Measurements from ENCODE around the gene PITX2.

Gene PITX2

DNA sequence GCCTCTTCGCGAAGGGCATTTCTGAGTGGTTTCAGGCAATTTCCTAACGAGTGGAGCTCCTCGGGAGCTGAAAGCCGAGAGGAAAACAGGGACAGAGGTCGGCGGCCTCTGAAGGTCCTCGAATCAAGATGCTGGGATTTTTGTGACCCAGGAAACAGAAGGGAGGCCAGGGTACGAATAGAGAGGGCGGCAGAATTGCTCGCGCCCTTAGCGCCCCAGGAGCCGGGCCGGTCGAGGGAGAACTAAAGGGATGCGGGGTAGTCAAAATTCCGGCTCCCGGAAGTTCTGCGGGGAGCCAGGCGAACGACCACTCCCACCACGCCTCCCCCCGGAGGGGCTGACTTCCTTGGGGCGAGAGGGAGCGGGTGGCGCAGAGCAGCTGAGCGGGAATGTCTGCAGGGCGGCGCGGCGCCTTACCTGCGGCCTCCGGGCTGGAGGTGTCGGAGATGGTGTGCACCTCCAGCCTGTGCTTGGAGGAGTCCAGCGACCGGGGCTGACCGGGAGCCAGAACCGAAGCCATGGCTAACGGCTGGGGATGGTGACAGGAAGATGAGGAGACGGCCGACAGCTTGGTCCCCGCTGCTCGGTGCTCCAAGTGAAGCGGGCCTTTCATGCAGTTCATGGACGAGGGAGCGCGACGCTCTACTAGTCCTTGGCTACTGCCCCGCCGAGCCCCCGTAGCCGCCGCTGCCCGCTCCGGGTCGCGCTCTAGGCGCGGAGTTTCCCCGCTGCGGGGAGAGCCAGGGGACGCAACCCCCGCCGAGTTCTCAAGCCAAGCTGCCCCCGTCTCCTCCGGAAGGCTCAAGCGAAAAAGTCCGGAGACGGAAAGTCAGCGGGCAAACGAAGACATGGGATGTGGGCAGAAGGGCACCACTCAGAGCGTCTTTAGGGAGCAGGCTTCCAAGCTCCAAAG lies 782 bp downstream of the PITX2 start:
- DNase-seq: no peak

DNA sequence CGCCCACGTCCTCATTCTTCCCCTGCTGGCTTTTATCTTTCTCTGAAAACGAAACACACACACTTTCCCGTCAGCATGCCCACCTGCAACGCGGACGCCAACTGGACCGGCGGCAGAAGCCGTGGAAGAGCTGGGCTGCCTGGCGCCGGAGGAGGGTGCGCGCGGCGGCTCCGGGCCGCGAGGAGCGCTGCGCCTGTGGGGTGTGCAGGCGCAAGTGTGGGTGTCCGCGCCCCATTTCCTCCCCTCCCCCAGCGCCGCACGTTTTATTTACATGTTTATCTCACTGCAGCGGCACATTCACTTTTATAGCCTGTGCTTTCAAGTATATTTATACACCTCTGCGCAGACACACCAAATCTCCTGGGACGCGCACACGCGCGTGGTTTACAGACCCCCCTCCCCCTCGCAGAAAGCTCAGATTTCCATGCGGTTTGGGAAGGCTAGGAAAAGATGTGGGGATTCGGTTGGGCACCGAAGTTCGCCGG lies 1.5 kb downstream of the PITX2 start:
- no peak for DNase-seq

DNA sequence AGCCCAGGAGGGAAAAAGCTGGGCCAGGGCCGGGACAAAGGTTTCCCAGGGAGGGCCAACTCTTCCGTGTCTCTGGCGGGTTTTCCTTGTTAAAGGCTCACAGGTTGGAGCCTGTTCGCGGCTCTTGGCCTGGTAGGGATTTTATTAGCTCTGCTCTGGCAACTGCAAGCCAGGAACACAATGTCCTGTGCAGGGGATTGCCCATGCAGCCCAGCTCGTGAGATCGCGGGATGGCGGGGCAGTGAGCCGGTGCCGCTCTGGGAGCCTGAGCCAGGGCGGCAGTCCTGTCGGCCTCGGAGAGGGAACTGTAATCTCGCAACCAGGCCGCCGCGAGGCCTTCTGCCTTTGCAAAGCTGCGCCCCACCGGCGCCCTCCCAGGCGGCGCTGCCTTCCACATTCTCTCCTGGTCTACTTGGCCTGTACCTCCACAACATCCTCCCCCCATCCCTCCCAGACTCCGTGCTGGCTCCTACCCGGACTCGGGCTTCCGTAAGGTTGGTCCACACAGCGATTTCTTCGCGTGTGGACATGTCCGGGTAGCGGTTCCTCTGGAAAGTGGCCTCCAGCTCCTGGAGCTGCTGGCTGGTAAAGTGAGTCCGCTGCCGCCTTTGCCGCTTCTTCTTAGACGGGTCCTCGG lies 2.1 kb downstream of the PITX2 start:
- DNase-seq: no peak

- no peak for DNase-seq
Measured at GRCh38 chr4:110620322-110620690, 2.6 kb downstream of the PITX2 start.

- DNase-seq: no peak
Measured at GRCh38 chr4:110619463-110620247, 3.2 kb downstream of the PITX2 start.

GRCh38 chr4:110618581-110619462 lies 4.1 kb downstream of the PITX2 start:
- DNase-seq: no peak

DNA sequence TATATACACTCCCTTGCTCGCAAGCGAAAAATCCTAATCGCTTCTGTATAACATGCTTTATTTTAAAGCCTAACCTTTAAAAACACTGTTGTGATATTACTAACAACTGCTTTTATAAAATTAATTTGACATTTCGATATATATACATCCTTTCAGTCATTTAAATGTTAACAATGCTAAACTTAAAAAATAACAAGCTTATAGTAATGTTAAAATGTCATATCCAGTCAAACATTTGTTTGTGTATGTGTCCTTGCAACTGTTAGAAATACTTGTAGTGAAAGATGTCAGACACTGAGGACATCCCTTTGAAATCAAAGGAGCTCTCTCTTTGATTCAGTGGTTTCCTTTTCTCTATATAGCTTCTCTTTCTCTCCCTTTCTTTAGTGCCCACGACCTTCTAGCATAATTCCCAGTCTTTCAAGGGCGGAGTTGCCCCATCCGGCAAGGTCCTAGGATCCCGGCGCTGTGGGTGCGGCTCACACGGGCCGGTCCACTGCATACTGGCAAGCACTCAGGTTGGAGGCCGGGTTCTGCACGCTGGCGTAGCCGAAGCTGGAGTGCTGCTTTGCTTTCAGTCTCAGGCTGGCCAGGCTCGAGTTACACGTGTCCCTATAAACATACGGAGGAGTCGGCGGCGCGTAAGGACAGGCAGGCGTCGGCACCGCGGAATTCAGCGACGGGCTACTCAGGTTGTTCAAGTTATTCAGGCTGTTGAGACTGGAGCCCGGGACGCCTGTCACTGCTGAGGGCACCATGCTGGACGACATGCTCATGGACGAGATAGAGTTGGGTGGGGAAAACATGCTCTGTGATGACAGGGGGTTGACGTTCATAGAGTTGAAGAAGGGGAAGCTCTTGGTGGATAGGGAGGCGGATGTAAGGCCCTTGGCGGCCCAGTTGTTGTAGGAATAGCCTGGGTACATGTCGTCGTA lies 5.0 kb downstream of the PITX2 start:
- no peak for DNase-seq

- no peak for DNase-seq
Measured at GRCh38 chr4:110617075-110617640, 5.7 kb downstream of the PITX2 start.

- no peak for DNase-seq
Measured at GRCh38 chr4:110616238-110617074, 6.4 kb downstream of the PITX2 start.

- no peak for DNase-seq
Measured at GRCh38 chr4:110615353-110616237, 7.3 kb downstream of the PITX2 start.

- no peak for DNase-seq
Measured at GRCh38 chr4:110614976-110615352, 7.9 kb downstream of the PITX2 start.

DNA sequence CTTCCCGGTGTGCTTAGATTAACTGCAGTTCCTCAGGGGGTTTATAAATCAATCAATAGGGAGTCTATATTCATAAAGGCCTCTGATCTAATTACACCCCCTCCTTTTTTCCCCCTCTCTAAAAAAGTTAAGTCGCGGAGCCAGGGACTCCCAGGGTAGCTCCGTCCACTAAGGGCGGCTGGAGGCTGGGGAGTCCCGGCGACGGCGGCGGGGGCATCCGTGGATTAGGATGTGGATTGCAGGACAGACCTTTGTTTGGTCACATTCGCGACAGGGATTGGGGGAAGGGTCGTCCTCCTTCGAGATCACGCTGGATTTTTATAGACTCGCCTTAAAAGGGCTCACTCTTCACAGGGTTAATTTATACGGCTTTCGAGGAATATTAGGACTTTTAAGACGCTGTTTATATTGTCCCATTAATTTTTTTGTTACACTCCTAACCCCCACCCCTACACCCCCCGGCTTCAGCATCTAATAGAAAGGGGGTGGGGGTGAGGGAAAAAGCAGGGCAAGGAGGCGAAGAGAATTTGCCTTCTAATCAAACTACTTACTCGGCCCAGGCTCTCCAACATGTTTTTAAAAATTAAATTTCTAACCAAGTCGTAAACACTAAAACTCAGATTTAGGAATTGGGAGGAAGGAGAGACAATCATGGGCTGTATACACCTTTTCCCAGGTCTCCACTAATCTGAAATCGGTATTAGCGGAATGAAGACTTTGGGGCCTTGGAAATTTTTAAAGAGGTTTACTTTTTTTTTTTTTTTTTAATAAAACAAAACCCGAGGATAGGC lies 8.5 kb downstream of the PITX2 start:
- DNase-seq: no peak

- no peak for DNase-seq
Measured at GRCh38 chr4:110613745-110614144, 9.1 kb downstream of the PITX2 start.

GRCh38 chr4:110612631-110613269 lies 10.1 kb downstream of the PITX2 start:
- DNase-seq: no peak

GRCh38 chr4:110611968-110612447 lies 10.9 kb downstream of the PITX2 start:
- DNase-seq: no peak

DNA sequence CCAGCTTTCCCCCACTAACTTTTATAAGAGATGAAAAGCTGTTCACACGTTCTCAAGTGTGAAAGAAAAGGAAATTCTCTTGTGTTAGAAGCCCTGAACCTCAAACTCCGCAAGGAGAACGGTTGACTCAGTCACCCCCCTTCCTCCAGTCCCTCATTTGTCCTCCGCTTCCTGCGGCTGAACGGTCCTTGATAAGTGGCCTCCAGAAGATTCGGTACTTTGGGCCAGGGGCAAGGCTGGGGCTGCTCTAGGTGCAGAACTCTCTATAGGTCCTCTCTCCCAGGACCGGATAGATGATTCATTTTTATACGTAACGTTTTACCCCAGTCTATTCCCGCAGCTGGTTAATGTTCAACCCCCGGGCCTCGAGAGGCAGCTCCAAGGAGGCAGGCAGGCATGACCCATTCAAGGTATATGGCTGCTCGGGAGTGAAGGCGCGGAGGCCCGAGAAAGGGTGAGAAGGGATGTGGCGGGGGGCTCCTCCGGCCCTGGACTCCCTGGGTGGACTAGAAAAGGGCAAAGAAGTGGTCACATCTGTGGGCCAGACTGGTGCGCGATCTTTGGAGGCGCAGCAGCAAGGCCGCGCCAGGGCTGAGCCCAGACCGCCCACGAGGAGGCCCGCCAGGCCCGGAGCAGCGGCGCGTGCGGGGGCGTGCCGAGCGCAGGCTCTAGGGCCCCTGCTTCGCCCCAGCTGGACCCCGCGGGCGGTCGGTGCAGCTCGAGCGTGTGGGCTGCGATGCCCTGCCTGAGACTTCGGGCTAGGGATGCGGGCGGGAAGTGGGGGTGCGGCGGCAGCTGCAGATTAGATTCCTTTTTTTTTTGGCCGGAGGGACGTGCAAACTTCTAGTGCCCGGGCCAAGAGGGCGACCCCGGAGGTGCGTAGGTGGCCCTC lies 11.7 kb downstream of the PITX2 start:
- no peak for DNase-seq
